ENCODE results near the gene KIAA1217.

GRCh38 chr10:24481241-24481640 is 272.3 kb downstream of the KIAA1217 start:
- TF ChIP-seq, protein P1, sequence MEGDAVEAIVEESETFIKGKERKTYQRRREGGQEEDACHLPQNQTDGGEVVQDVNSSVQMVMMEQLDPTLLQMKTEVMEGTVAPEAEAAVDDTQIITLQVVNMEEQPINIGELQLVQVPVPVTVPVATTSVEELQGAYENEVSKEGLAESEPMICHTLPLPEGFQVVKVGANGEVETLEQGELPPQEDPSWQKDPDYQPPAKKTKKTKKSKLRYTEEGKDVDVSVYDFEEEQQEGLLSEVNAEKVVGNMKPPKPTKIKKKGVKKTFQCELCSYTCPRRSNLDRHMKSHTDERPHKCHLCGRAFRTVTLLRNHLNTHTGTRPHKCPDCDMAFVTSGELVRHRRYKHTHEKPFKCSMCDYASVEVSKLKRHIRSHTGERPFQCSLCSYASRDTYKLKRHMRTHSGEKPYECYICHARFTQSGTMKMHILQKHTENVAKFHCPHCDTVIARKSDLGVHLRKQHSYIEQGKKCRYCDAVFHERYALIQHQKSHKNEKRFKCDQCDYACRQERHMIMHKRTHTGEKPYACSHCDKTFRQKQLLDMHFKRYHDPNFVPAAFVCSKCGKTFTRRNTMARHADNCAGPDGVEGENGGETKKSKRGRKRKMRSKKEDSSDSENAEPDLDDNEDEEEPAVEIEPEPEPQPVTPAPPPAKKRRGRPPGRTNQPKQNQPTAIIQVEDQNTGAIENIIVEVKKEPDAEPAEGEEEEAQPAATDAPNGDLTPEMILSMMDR (conservative IDR thresholded peaks at IDR 0.05), result no peak
- TF ChIP-seq ZFX (IDR thresholded peaks at IDR 0.05), result no peak
